ENCODE measurements around the gene MGST3. TPM values are rescaled to one million over a fixed set of nuclear protein-coding genes. Genes with fewer than 3 reads are reported as not detected.

MGST3 gene
- total RNA-seq, 1 experiment from 2014 or later, result 103 TPM

Other genes with a start within 250 kb of the MGST3 start
- not detected for gene RXRG, start 186.1 kb upstream of the MGST3 start, total RNA-seq (2021; ENCODE audit: unreplicated experiment)
- not detected for gene LRRC52, start 87.2 kb upstream of the MGST3 start, total RNA-seq (2021; ENCODE audit: unreplicated experiment)
- gene ALDH9A1, start 67.3 kb downstream of the MGST3 start, total RNA-seq (2021; ENCODE audit: unreplicated experiment), result 30.3 TPM
- 103 TPM for gene TMCO1, start 137.6 kb downstream of the MGST3 start, total RNA-seq (2021; ENCODE audit: unreplicated experiment)
- gene UCK2, start 196.4 kb downstream of the MGST3 start, total RNA-seq (2021; ENCODE audit: unreplicated experiment), result 91.2 TPM

All from Panc1 (cell line).